ENCODE results near the gene PPP3CA. TPM values are rescaled to one million over a fixed set of nuclear protein-coding genes. Genes with fewer than 3 reads are reported as not detected.

PPP3CA gene
- total and polyA plus RNA-seq, 11 donors = 5.9 to 32.5 (median 19.3) TPM

DNA sequence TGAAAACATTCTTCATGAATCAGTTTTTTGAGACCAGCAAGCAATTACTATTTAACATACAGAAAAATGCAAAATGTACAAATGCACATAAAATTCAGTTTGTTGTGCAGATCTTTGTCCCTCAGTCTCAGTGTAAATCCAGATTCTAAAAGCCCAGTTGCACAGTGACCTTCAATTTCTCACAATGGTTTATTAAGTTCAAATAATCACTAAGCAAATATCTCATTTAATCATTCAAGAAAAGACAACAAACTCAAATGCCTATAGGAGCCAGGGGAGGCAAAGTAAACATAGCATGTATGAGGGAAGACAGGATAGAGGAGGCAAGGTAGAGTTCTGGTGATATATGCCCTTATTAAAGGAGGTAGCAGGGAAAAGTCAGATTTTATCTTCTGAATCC, 82.8 kb downstream of the PPP3CA start:
- intact Hi-C loops (cut with DNase I) = no loop called here
- TF ChIP-seq POLR2A (IDR thresholded peaks at IDR 0.05) = no peak
- TF ChIP-seq, protein P1, sequence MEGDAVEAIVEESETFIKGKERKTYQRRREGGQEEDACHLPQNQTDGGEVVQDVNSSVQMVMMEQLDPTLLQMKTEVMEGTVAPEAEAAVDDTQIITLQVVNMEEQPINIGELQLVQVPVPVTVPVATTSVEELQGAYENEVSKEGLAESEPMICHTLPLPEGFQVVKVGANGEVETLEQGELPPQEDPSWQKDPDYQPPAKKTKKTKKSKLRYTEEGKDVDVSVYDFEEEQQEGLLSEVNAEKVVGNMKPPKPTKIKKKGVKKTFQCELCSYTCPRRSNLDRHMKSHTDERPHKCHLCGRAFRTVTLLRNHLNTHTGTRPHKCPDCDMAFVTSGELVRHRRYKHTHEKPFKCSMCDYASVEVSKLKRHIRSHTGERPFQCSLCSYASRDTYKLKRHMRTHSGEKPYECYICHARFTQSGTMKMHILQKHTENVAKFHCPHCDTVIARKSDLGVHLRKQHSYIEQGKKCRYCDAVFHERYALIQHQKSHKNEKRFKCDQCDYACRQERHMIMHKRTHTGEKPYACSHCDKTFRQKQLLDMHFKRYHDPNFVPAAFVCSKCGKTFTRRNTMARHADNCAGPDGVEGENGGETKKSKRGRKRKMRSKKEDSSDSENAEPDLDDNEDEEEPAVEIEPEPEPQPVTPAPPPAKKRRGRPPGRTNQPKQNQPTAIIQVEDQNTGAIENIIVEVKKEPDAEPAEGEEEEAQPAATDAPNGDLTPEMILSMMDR (IDR thresholded peaks at IDR 0.05) = no peak
- peaks cover 0 to 31% (median 10%) of the 10 kb centered on the region in 12 donors for H3K4me1 ChIP-seq
- ATAC-seq = no peak
- DNase-seq = no peak
- no peak overlapping the region for H3K4me3 ChIP-seq
- no peaks in the 10 kb centered on the region for H3K36me3 ChIP-seq
- no peak overlapping the region for H3K27ac ChIP-seq
- H3K27me3 ChIP-seq = no peaks in the 10 kb centered on the region
- H3K9me3 ChIP-seq = no peaks in the 10 kb centered on the region

DNA sequence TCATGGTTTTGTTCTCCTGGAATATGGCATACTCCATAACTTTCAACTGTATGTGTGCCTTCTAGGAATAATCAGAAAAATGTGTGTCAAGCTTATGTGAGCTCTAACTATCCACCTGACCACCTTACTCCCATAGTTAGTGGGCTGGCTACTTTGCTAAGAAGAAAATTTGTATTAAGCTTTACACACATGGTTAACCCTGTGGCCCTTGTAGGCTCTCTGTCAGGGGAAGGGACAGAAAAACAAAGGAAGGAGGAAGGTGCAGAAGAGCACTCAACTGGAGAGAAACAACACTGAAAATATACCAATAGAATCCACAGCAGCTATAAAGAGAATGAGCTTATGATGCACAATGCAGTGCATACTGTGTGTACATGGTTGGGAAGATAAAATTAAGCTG, 84.6 kb downstream of the PPP3CA start:
- intact Hi-C loops (cut with DNase I) = no loop called here
- H3K4me1 ChIP-seq = peaks cover 0 to 41% (median 13%) of the 10 kb centered on the region in 12 donors
- H3K27ac ChIP-seq = no peak overlapping the region
- TF ChIP-seq, protein P1 (IDR thresholded peaks at IDR 0.05) = no peak
- TF ChIP-seq POLR2A (IDR thresholded peaks at IDR 0.05) = no peak
- H3K36me3 ChIP-seq = no peaks in the 10 kb centered on the region
- ATAC-seq (no peak), DNase-seq (no peak)
- H3K27me3 ChIP-seq = no peaks in the 10 kb centered on the region
- H3K4me3 ChIP-seq = no peak overlapping the region
- H3K9me3 ChIP-seq = no peaks in the 10 kb centered on the region

GRCh38 chr4:101259876-101260275, 87.5 kb downstream of the PPP3CA start:
- TF ChIP-seq, protein P1 (IDR thresholded peaks at IDR 0.05) = no peak
- TF ChIP-seq POLR2A (IDR thresholded peaks at IDR 0.05) = no peak
- intact Hi-C loops (cut with DNase I) = no loop called here
- WGBS, 4 donors = 57 to 66% (median 61%) methylated on average over 4 of the region's 4 CpGs

DNA sequence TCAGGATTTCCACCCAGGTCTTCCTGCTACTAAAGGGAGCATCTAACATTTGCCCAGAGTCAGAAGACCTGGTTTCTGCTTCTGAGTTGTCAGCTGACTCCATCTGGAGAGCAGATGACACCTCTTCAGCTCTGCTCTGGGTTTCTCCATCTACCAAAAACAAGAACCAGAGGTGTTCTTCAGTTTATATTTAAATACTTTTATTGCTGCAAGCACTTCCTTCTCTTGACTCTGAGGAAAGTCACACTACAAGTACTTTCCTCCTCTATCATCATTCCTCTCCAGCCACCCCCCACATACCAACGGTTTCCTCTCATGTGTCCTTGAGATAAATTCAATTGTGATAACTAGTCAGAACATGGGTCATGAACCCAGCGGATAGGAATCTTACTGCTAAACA, 88.4 kb downstream of the PPP3CA start:
- no peak overlapping the region for H3K27ac ChIP-seq
- intact Hi-C loops (cut with DNase I) = no loop called here
- peaks cover 0 to 39% (median 15%) of the 10 kb centered on the region in 12 donors for H3K4me1 ChIP-seq
- H3K27me3 ChIP-seq = no peaks in the 10 kb centered on the region
- H3K36me3 ChIP-seq = no peaks in the 10 kb centered on the region
- WGBS, 4 donors = 30 to 55% (median 45%) methylated on average over 2 of the region's 2 CpGs
- ATAC-seq = no peak
- no peak overlapping the region for H3K4me3 ChIP-seq
- no peaks in the 10 kb centered on the region for H3K9me3 ChIP-seq
- no peak for DNase-seq
- TF ChIP-seq, protein P1 (IDR thresholded peaks at IDR 0.05) = no peak
- no peak for TF ChIP-seq POLR2A (IDR thresholded peaks at IDR 0.05)

More at GRCh38 chr4:101259876-101260275, 87.5 kb downstream of the PPP3CA start:
- Histone ChIP-seq H3K9me3 (no peaks in the 10 kb centered on the region), H3K4me3 (no peak overlapping the region), H3K27ac (no peak overlapping the region), H3K36me3 (no peaks in the 10 kb centered on the region), H3K4me1 (peaks cover 0 to 47% (median 15%) of the 10 kb centered on the region in 12 donors), H3K27me3 (no peaks in the 10 kb centered on the region)
- no peak for DNase-seq
- no peak for ATAC-seq
